ENCODE results near the gene RABGAP1L.
"Not testable (repeated sequence)": the region's sequence is repeated elsewhere in the genome, so short reads cannot be mapped to it uniquely, and the experiment has no call there.

Gene RABGAP1L

DNA sequence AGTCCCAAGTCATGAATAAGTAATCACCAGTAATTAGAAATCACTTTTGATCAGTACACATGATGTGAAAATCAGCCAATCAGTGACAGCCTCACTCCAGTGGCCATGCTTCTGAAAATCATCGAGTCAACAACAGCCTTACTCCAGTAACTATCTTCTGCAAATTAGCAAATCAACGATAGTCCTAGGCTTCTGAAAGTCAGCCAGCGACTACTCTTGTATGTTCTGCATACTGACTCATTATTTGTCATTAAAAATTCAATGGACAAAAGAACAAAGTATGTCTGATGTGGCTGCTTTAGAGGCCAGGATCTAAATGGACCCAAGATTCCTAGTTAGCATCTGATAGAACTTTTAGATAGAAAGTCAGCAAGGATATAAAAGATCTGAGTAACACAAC, 391.0 kb downstream of the RABGAP1L start:
- no peak for DNase-seq (ENCODE audit: low spot score)
- no peak overlapping the region for H3K27ac ChIP-seq
- H3K4me3 ChIP-seq = no peak overlapping the region
- TF ChIP-seq, protein P1, sequence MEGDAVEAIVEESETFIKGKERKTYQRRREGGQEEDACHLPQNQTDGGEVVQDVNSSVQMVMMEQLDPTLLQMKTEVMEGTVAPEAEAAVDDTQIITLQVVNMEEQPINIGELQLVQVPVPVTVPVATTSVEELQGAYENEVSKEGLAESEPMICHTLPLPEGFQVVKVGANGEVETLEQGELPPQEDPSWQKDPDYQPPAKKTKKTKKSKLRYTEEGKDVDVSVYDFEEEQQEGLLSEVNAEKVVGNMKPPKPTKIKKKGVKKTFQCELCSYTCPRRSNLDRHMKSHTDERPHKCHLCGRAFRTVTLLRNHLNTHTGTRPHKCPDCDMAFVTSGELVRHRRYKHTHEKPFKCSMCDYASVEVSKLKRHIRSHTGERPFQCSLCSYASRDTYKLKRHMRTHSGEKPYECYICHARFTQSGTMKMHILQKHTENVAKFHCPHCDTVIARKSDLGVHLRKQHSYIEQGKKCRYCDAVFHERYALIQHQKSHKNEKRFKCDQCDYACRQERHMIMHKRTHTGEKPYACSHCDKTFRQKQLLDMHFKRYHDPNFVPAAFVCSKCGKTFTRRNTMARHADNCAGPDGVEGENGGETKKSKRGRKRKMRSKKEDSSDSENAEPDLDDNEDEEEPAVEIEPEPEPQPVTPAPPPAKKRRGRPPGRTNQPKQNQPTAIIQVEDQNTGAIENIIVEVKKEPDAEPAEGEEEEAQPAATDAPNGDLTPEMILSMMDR (IDR thresholded peaks at IDR 0.05) = no peak

DNA sequence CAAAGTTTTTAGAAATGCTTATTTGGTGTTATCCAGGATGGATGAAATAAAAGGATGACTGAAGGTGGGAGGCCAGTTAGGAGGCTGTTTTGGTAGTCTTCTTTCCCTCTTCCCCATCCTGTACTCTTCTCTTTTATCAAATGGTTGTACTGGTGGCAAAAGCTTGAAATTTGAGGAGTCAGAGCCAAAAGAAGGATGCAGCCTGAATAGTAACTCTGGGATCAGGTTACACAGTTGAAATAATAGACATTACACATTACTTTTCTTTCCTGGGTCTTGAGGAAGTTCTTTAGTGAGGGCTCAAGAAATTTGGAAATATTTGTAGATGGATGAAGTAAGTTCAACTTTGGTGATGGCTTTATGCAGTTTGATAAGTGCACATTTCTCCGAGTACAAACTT, 397.1 kb downstream of the RABGAP1L start:
- H3K27ac ChIP-seq = no peak overlapping the region
- DNase-seq (ENCODE audit: low spot score) = no peak
- TF ChIP-seq, protein P1 (IDR thresholded peaks at IDR 0.05) = no peak
- no peak overlapping the region for H3K4me3 ChIP-seq

DNA sequence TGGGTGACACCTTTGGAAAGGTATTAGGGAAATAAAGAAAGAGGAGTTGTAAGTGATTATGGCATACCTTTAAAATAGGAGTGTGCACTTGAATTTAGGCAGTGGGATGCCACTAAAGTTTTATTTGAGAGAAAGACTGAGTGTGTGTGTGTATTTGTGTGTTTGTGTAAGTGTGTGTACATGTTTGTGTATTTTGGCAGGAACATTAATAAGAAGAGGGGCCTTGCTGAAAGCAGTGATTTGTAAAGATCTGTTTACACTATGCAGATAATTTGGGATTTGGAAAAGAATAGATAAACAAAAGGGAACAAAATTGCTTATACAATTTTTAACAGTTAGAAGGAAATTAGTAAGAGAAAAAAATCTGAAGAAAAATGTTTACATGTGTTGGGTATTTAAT, 409.2 kb downstream of the RABGAP1L start:
- TF ChIP-seq, protein P1 (IDR thresholded peaks at IDR 0.05) = no peak
- H3K27ac ChIP-seq = no peak overlapping the region

DNA sequence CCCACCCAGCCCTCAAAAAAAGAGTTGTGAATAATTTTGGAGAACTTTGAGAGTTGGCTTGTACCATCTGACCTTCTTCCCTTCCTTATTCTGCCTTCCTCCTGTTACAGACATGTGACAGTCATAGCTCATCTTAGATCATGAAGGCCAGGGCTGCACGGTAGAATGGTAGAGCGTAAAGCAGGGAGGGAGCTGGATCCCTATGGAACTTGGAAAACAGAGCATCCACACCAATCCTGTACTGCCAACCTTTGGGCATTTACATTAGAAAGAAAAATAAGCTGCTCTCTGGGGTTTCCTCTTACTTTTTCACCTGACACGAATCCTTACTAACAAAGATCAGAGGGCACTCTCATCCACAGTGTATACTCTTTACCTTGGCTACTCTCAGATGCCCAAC, 409.9 kb downstream of the RABGAP1L start:
- H3K27ac ChIP-seq = no peak overlapping the region

More for the DNA sequence above, 409.2 kb downstream of the RABGAP1L start:
- no peak for DNase-seq (ENCODE audit: low spot score)
- H3K4me3 ChIP-seq = no peak overlapping the region

DNA sequence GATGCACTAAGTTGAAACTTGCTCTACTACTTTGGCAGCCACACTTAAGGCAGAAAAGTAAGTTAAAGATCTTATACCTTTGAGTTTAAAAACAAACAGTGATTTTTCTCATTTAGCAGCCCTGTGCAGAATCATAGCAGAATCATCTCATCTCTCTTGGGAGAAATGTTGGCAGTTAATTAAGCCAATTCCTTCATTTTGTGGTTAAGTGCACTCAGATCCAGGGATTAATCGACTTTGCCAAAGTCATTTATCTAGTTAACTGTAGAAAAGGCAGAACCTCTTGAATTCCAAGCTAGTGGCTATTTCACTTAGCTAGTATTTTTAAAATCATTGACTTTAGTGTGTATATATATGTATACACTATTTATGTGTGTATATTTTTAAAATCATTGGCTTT, 413.5 kb downstream of the RABGAP1L start:
- Histone ChIP-seq H3K4me3 (no peak overlapping the region), H3K27ac (no peak overlapping the region)
- no peak for DNase-seq (ENCODE audit: low spot score)
- TF ChIP-seq, protein P1 (IDR thresholded peaks at IDR 0.05) = no peak

More for the DNA sequence above, 409.9 kb downstream of the RABGAP1L start:
- TF ChIP-seq, protein P1 (IDR thresholded peaks at IDR 0.05) = no peak
- no peak for DNase-seq (ENCODE audit: low spot score)
- no peak overlapping the region for H3K4me3 ChIP-seq

DNA sequence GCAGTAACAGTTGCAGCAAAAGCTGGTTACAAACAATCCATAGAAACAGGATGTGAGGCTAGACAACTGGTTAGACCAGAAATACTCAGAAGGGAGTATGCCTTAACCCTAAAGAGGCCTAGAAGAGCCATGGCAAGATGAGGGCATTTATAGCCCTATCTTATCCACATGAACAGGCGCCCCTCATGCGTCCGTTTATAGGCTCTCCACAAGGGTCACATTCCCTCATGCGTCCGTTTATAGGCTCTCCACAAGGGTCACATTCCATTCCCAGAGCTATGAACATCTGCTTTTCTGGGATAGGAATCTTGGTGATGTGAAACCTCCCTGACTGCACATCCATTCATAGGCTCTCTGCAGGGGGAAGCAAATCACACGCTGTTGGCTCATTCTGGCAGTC, 416.8 kb downstream of the RABGAP1L start:
- not testable (repeated sequence) for H3K4me3 ChIP-seq; DNase-seq (ENCODE audit: low spot score); H3K27ac ChIP-seq

DNA sequence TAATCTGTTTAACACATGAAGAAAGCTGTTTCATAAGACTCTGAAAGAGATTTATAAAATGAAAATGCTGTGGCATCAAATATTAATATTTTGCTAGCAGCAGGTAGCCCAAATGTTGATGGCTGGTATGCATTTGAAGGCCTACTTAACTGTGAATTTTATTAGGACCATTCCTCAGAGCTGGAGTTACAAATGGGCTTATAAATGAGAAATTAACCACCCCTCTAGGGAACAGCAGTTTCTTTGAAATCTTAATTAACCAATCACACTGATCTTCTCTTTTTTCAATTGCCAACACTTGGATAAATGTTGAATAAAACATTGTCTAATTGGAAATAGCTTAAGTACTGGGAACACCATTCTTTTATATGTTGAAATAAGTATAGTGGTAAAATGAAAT, 418.4 kb downstream of the RABGAP1L start:
- no peak for DNase-seq (ENCODE audit: low spot score)
- TF ChIP-seq, protein P1 (IDR thresholded peaks at IDR 0.05) = no peak
- Histone ChIP-seq H3K4me3 (no peak overlapping the region), H3K27ac (no peak overlapping the region)

DNA sequence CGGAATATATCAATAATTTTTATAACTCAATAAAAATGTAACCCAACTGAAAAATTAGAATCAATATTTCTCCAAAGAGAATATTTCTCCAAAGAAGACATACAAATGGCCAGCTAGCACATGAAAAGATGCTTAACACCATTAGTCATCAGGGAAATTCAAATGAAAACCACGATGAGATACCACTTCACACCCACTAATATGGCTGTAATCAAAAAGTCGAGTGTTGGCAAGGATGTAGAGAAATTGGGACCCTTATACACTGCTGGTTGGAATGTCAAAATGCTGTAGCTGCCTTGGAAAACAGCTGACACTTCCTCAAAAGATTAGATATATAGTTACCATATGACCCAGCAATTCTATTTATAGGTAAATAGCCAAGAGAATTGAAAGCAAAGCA, 421.5 kb downstream of the RABGAP1L start:
- DNase-seq (ENCODE audit: low spot score) = no peak
- H3K4me3 ChIP-seq = no peak overlapping the region
- H3K27ac ChIP-seq = no peak overlapping the region
- TF ChIP-seq, protein P1 (IDR thresholded peaks at IDR 0.05) = no peak

Data from coronary artery (tissue), 2 donors.